GM18511 (cell line): ENCODE results near the gene CNOT6L.

Experiments
- ATAC-seq: cut with Tn5 transposase; IDR thresholded peaks from one replicate; pipeline ENCODE4 v1.9.1; 2021; ENCODE audit warnings: mild to moderate bottlenecking, moderate library complexity; ENCODE audit not compliant: unreplicated experiment

CNOT6L gene

GRCh38 chr4:77715414-77716290 is 103.5 kb downstream of the CNOT6L start:
- ATAC-seq: no peak

DNA sequence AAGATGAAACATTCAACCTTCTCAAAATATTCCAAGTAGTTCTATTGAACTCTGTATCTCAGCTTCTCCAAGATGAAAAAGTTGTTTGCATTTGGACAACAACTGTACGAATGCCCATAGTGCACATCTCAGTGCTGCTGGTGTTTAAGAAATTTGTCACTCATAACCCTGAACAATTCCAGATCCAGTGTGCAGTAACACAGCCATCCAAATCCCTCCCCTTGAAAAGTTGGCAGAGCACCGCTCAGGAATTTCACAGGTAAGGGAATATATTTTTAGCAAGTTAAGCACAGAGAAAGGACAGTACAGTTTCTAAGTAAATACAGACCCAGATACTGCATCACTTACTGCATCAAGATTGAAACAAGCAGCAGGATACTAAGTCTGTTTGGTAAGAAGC is 104.7 kb downstream of the CNOT6L start:
- ATAC-seq: no peak

DNA sequence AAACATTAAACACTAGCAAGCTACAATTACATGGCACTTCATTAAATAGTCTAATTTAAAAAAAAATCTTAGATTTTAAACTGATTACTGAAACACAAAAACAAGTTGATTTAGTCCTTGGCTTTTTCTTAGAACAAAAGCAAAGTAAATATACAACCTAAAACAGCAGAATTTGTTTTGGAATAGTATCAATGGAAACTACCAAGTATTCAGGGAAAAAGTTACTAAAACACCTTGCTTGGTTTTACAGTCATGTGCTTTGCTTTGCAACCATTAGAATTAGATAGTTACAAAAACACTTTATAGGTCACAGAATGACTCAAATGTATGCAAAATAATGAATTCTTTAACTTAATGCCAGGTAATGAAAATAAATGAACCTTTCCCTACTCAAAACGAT is 105.3 kb downstream of the CNOT6L start:
- ATAC-seq: no peak

DNA sequence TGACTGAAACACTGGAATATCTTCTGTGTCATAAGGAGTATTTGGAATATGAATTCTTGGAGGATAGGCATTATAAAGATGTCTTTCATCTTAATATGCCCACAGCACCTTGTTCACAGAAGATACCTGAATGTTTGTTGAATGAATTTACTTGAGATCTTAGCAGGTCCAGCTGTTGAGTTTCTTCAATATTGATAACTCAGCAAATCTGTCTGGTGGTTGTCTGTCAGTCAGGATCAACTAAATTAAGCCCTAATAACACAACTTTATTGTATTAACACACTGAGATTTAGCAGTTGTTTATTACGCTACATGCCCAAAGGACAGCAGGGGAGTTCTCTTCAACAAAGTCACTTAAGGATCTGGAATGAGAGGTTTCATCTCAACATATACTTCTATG is 106.5 kb downstream of the CNOT6L start:
- ATAC-seq: no peak

DNA sequence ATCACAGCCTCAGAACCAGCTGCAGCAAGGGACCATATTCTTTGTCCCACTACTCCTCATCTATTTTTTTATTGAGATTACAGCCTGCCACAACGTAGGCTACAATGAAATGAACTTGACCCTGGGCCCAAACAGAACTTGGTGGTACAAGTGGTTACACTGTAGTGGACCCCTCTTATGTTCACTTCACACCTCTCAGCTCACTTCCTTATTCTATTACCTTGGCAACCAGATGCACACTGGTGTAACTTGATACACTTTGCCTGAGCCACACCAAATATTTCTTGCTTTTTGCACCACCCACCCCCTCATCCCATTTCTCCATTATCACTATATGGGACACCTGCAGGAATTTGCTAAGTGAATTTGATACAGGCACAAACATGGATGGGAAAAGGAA is 107.7 kb downstream of the CNOT6L start:
- no peak for ATAC-seq

- ATAC-seq: no peak
Measured at GRCh38 chr4:77710684-77711083, 108.5 kb downstream of the CNOT6L start.

GRCh38 chr4:77710059-77710458 is 109.1 kb downstream of the CNOT6L start:
- no peak for ATAC-seq

GRCh38 chr4:77706717-77707116 is 112.5 kb downstream of the CNOT6L start:
- no peak for ATAC-seq

DNA sequence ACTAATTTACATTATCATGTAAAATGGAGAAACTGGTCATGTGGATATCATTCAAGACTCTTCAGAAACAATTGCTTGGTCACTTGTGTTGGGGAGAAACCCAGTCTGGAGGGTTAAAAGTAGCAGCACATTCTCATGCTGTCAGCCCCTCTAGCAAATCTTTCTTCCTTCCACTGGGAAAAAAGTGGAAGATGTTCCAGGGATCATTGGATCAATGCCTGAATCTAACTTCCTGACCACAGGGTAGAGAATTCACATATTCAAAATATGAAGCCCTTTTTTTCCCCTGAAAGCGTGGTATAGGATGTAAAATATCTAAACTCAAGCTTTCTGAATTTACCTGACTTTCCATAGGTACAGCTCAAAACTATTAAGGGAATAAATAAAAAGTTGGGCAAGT is 115.5 kb downstream of the CNOT6L start:
- no peak for ATAC-seq

DNA sequence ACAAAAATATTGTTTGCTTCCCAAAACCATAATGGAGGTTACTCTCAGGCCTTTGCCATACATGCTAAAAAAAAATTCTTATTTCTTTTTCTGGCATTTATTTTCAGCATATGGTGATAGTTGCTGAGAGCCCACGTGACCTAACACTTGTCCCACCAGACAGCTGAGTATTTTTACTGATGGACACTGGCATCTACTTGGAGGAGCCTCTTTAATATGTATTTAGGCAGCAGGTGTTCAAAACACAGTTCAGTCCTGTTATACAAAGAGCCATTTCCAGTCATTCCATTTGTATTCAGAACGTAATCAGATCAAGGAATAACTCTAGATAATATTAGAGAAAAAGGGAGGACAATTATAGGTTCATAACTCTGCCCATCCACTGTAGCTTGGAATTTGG is 118.0 kb downstream of the CNOT6L start:
- ATAC-seq: no peak

GRCh38 chr4:77699731-77700210 is 119.4 kb downstream of the CNOT6L start:
- ATAC-seq: no peak

- ATAC-seq: no peak
Measured at GRCh38 chr4:77697860-77698590, 121.1 kb downstream of the CNOT6L start.

DNA sequence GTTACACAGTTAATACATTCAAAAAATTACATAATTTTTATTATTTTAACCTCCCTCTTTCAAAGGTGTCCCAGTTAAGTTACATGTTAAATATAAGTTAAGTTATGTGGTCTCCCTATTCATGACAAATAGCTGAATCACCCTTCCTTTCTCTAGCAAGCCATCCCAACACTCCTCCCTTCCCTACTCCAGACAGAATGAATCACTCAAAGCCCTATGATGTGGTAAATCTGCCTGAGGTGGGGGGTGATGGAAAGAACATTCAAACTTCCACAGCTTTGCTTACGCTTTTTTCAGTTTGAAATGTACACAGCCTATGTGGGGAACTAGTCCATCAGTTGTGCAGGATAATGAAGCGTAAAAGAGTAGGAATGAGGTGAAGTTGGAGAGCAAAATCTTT is 123.4 kb downstream of the CNOT6L start:
- no peak for ATAC-seq

DNA sequence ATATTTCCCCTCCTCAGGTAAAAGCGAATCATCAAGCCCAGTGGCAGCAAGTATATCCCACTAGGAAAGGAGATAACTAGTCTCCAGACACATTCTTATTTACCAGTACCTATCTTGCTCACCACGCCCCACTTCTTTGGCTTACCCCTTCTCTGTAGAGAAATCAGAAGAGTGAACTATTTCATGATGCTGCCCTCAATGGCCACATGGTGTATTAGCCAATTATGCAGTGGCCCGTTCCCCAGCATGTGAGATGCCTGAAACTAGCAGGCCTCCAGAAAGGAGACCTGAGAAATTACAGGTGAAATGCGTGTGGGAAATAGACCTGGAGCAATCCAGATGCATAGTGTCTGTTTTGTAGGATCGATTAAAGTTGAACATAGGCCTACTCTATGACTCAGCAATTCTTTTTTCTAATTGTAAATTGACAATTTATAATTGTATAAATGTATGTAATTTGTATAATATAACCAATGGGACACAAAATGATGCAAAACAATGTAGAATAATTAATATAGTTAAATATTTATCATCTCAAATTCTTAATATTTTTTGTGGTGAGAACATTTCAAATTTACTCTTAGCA is 126.2 kb downstream of the CNOT6L start:
- no peak for ATAC-seq

DNA sequence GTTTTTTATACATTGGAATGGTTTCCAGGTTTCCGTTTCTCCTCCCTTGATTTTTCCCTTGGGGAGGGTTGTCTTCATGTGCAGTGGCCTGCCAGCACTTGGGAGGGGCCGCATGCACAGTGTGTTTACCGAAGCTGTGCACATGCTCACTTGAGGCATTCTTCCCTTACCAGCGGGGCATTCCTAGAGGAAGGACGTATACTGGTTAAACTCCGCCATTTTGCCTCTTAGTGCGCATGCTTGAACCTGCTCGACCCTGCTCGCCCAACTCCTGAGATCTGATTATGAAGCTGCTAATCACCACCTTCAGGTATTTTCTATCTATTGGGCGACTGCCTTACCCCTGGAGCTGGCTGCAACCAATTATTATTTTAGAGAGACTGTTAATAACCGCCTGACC is 137.4 kb downstream of the CNOT6L start:
- ATAC-seq: no peak

DNA sequence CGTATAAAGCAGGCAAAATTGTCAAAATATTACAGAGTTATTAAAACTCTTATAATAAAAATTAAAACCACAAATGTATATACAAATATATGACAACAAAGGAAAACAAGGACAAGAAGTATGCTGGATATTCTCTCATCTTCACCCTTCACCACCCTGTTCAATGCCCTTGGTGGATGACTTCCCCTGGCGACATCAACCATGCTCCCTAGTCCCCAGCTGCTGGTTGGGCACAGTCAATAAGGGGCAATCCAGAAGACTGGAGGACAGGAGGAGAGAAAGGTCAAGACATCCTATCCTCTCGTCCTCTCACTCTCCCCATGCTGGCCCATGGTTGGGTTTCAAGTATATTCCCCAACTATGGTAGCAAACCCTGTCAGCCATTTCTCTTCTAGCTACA is 142.3 kb downstream of the CNOT6L start:
- ATAC-seq: no peak

GRCh38 chr4:77671051-77671450 is 148.1 kb downstream of the CNOT6L start:
- no peak for ATAC-seq

GRCh38 chr4:77669946-77670590 is 149.1 kb downstream of the CNOT6L start:
- no peak for ATAC-seq

DNA sequence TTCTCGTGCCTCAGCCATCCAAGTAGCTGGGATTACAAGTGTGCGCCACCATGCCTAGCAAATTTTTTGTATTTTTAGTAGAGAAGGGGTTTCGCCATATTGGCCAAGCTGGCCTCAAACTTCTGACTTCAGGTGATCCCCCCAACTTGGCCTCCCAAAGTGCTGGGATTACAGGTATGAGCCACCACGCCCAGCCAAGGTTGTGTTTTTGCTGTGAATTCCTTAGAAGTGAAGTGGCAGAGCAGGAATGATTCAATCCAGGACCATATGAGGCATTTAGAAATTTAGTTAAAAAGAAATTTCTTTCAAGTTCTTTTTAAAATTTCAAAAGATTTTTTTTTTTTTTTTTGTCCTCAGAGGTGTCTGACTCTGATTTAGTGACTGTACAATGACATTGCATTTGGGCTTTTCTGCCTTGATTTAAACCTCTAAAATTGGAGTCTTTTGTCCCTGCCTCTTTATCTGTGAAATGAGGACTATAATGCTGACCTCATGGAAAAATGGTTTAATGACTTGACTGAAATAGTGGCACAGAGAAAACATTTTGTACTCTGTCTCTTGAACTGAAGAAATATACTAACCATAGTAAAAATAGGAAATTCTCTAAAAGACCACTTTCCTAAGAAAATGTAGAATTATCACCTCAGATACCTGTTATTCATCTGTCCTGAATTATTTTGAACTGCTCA is 153.6 kb downstream of the CNOT6L start:
- ATAC-seq: no peak
